DND-41 (cell line): Measurements from ENCODE around the gene CNTN5.

Experiments
- CTCF ChIP-seq: IDR thresholded peaks from 2 replicates; pipeline ENCODE4 v1.5.1; 2012; ENCODE audit warnings: borderline replicate concordance, low read length, moderate library complexity, mild to moderate bottlenecking; ENCODE audit not compliant: poor library complexity, severe bottlenecking; ENCODE audit errors: extremely low read depth
- EZH2 ChIP-seq: IDR thresholded peaks from 3 replicates; pipeline ENCODE4 v1.6.1; 2012; ENCODE audit warnings: borderline replicate concordance, low read depth, mild to moderate bottlenecking, moderate library complexity, low read length, inconsistent platforms; ENCODE audit not compliant: severe bottlenecking

GRCh38 chr11:100080381-100080780, 1059.6 kb downstream of the CNTN5 start:
- no peak for TF ChIP-seq CTCF
- no peak for TF ChIP-seq EZH2
